A549 (cell line): ENCODE measurements around the gene PSMD7.

Experiments
- BHLHE40 ChIP-seq: IDR thresholded peaks from 2 replicates; pipeline ENCODE4 v1.6.1; 2012; ENCODE audit warnings: low read depth, low read length, inconsistent platforms
- CTCF ChIP-seq: fragments of >200 bp; sonication (Bioruptor Twin); formaldehyde crosslinking; IDR thresholded peaks from 3 replicates; pipeline ENCODE4 v1.5.1; 2016
- EHMT2 ChIP-seq: fragments of 200-600 bp; sonication (generic); IDR thresholded peaks from 2 replicates; pipeline ENCODE4 v1.6.1; 2016; ENCODE audit warnings: antibody characterized with exemption, low read depth, mild to moderate bottlenecking, moderate library complexity
- MAX ChIP-seq: IDR thresholded peaks from 2 replicates; pipeline ENCODE4 v1.6.1; 2012
- MYC ChIP-seq: IDR thresholded peaks from 2 replicates; pipeline ENCODE4 v1.6.1; 2012; ENCODE audit warnings: mild to moderate bottlenecking, inconsistent platforms, low read length, improper control_type of control experiment, borderline replicate concordance
- NPAS2 ChIP-seq: fragments of 250-450 bp; sonication (Bioruptor Pico); IDR thresholded peaks from 2 replicates; pipeline ENCODE4 v1.8.0; 2022; ENCODE audit warnings: mild to moderate bottlenecking, moderate library complexity, borderline replicate concordance
- POLR2A ChIP-seq: IDR thresholded peaks from 2 replicates; pipeline ENCODE4 v1.6.1; 2012; ENCODE audit warnings: mild to moderate bottlenecking, low read length
- TP53 ChIP-seq: fragments of 250-450 bp; sonication (Bioruptor Pico); IDR thresholded peaks from 2 replicates; pipeline ENCODE4 v1.5.0; 2021; ENCODE audit warnings: mild to moderate bottlenecking, moderate library complexity
- ZSCAN20 ChIP-seq: fragments of 250-450 bp; sonication (Bioruptor Pico); IDR thresholded peaks from 2 replicates; pipeline ENCODE4 v1.8.0; 2022; ENCODE audit warnings: mild to moderate bottlenecking, moderate library complexity
- TF ChIP-seq, protein P1 (sequence below): fragments of 150-350 bp; IDR thresholded peaks from 2 replicates; pipeline ENCODE4 v1.6.1; 2014; ENCODE audit warnings: low read depth, mild to moderate bottlenecking, low read length
- TF ChIP-seq, protein P2 (sequence below): fragments of 250-450 bp; sonication (Bioruptor Pico); IDR thresholded peaks from 2 replicates; pipeline ENCODE4 v1.5.0; 2021; ENCODE audit warnings: mild to moderate bottlenecking, moderate library complexity, borderline replicate concordance

DNA sequence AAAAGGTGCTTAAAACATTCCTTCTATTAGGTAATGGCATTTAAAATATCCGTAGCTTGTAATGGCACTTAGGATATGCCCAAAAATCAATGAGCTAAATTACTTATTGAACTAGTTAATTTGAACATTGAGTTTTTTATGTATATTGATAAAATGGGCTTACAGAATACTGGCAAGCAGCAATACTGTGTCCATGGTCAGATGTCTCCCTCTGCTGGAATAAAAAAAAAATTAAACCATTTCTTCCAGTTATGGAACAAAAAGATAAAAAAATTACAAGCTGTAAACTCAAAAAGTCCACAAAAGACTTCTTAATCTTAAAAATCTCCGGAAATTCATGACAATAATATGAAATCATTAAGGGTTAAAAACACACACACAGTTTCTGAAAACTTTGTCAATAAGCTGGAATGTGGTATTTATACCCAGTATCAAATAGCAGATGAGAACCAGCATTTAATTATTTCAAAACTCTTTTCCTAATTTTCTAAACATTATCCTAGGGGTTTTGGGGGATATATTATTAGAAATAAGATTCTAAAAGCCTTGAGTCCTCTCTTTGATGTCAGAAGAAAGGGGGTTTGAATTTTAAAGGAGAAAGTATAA is 21.5 kb upstream of the PSMD7 start:
- no peak for TF ChIP-seq POLR2A
- TF ChIP-seq MYC = no peak
- TF ChIP-seq CTCF = peak; percentile 75
- TF ChIP-seq EHMT2 = no peak
- no peak for TF ChIP-seq MAX
- TF ChIP-seq, protein P1, sequence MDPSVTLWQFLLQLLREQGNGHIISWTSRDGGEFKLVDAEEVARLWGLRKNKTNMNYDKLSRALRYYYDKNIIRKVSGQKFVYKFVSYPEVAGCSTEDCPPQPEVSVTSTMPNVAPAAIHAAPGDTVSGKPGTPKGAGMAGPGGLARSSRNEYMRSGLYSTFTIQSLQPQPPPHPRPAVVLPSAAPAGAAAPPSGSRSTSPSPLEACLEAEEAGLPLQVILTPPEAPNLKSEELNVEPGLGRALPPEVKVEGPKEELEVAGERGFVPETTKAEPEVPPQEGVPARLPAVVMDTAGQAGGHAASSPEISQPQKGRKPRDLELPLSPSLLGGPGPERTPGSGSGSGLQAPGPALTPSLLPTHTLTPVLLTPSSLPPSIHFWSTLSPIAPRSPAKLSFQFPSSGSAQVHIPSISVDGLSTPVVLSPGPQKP = no peak
- no peak for TF ChIP-seq ZSCAN20 (CRISPR knock-in tag)
- no peak for TF ChIP-seq BHLHE40
- no peak for TF ChIP-seq NPAS2 (CRISPR knock-in tag)
- TF ChIP-seq, protein P2, sequence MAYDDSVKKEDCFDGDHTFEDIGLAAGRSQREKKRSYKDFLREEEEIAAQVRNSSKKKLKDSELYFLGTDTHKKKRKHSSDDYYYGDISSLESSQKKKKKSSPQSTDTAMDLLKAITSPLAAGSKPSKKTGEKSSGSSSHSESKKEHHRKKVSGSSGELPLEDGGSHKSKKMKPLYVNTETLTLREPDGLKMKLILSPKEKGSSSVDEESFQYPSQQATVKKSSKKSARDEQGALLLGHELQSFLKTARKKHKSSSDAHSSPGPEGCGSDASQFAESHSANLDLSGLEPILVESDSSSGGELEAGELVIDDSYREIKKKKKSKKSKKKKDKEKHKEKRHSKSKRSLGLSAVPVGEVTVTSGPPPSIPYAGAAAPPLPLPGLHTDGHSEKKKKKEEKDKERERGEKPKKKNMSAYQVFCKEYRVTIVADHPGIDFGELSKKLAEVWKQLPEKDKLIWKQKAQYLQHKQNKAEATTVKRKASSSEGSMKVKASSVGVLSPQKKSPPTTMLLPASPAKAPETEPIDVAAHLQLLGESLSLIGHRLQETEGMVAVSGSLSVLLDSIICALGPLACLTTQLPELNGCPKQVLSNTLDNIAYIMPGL (CRISPR knock-in tag) = no peak
- no peak for TF ChIP-seq TP53 (CRISPR knock-in tag)
